ENCODE results near the gene TELO2.

DNA sequence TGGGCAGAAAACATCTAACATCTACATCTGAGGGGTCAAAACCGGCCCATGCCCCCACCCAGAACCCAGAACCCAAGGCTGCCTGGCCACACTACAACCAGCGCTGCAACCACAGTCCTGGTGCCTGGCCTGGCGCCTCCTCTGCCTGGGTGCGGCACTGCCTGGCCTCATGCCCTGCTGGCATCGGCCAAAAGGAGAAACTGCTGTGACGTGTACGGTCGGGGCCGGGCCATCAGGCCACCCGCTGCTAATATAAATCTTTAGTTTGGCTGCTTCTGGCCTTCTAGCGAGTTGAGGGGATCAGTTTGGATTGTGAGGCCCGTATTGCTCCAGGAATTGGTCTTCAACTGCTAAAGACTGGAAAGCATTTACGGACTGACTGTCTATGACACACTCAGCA, 63.1 kb downstream of the TELO2 start:
- TF ChIP-seq, protein P1, sequence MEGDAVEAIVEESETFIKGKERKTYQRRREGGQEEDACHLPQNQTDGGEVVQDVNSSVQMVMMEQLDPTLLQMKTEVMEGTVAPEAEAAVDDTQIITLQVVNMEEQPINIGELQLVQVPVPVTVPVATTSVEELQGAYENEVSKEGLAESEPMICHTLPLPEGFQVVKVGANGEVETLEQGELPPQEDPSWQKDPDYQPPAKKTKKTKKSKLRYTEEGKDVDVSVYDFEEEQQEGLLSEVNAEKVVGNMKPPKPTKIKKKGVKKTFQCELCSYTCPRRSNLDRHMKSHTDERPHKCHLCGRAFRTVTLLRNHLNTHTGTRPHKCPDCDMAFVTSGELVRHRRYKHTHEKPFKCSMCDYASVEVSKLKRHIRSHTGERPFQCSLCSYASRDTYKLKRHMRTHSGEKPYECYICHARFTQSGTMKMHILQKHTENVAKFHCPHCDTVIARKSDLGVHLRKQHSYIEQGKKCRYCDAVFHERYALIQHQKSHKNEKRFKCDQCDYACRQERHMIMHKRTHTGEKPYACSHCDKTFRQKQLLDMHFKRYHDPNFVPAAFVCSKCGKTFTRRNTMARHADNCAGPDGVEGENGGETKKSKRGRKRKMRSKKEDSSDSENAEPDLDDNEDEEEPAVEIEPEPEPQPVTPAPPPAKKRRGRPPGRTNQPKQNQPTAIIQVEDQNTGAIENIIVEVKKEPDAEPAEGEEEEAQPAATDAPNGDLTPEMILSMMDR (IDR thresholded peaks at IDR 0.05; ENCODE audit: low read depth, low read length): no peak
- no peak for TF ChIP-seq EZH2phosphoT487 (IDR thresholded peaks at IDR 0.05; ENCODE audit: low read depth)
